HEK293T (cell line): ENCODE results near the gene HSPD1.

Source experiments
- FOXA1 ChIP-seq: fragments of 450-650 bp; IDR thresholded peaks from 2 replicates; pipeline ENCODE4 v1.6.1; 2016; ENCODE audit warnings: mild to moderate bottlenecking
- LEF1 ChIP-seq: fragments of 450-650 bp; IDR thresholded peaks from 2 replicates; pipeline ENCODE4 v1.6.1; 2017; ENCODE audit warnings: mild to moderate bottlenecking, borderline replicate concordance
- SP1 ChIP-seq: fragments of 450-650 bp; IDR thresholded peaks from 2 replicates; pipeline ENCODE4 v1.6.1; 2017

DNA sequence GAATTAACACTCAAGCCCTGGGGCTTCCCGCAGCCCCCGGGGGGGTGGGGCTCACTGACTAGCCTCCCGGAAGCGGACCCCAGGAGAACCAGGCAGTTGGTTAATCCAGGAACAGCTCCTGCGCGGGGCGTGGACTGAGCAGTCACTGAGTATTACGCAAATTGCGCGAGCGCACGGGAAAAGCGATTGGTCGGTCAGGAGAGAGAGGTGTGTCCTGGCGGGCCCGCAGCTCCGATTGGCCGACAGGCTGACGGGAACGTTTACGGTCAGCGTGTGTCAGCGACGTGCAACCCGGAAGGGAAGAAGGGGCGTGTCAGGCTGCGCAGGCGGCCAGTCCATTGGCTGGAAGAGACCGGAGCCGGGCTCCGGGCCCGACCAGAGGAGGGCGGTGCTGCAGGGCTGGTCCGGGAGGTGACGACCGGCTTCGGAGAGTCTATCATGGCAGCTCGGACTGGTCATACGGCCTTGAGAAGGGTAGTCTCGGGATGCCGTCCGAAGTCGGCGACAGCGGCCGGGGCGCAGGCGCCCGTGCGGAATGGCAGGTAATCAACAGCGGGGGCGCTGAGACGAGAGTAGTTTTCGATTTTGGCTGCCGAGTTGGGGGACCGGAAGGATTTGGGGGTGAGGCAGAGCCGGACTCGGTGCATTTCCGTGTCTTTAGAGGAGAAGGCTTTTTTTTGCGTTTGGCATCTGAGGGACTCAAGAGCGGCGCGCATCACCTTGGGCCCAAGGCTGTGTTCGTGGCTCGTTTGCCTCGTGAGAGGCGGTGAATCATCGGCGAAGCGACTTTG is 46.3 kb downstream of the HSPD1 start, which contains the start of gene COQ10B:
- no peak for TF ChIP-seq SP1
- no peak for TF ChIP-seq LEF1
- TF ChIP-seq FOXA1 = no peak
